Prostate gland (tissue), 2 donors: ENCODE measurements around the gene GALNS. TPM values are rescaled to one million over a fixed set of nuclear protein-coding genes. Genes with fewer than 3 reads are reported as not detected.

Source experiments
- DNase-seq: peaks from one replicate; pipeline ENCODE4 v3.0.0-alpha.2; 2019; ENCODE audit warnings: low spot score
- H3K27ac ChIP-seq, 2 donors: fragments of 200-600 bp; sonication (generic); 2 replicates each; pipeline ENCODE4 v1.5.1; 2017 to 2019
- H3K27me3 ChIP-seq: fragments of 200-600 bp; sonication (generic); replicated peaks from 2 replicates; pipeline ENCODE4 v1.5.1; 2019; ENCODE audit not compliant: insufficient read depth
- H3K36me3 ChIP-seq, 2 donors: fragments of 200-600 bp; sonication (generic); 1 replicate in 1 of 2; 2 replicates in 1 of 2; pipeline versions ENCODE4 v1.5.1 to v1.8.1; 2017 to 2019
- H3K4me1 ChIP-seq: fragments of 200-600 bp; sonication (generic); replicated peaks from 2 replicates; pipeline ENCODE4 v1.5.1; 2019
- H3K4me3 ChIP-seq, 2 donors: fragments of 200-600 bp; sonication (generic); 2 replicates each; pipeline ENCODE4 v1.5.1; 2017 to 2019
- H3K9me3 ChIP-seq: fragments of 200-600 bp; sonication (generic); 2 replicates; pipeline ENCODE4 v1.5.1; 2017
- POLR2A ChIP-seq: fragments of 450-650 bp; IDR thresholded peaks from one replicate; pipeline ENCODE4 v1.6.1; 2016; ENCODE audit warnings: antibody characterized with exemption, mild to moderate bottlenecking
- POLR2AphosphoS5 ChIP-seq: sonication (generic); formaldehyde crosslinking; IDR thresholded peaks from one replicate; pipeline ENCODE4 v1.6.1; 2017; ENCODE audit warnings: antibody characterized with exemption
- WGBS: methylation state at CpG from one replicate; pipeline ENCODE4 v1.1.5; 2018; 5-methylcytosine and 5-hydroxymethylcytosine counted together
- intact Hi-C: fragments of 100-400 bp; cut with DNase I; formaldehyde crosslinking; loops from one replicate; pipeline ENCODE4 v1.14.2; 2022
- total RNA-seq, 2 donors: library from RNA; depleted of rRNA; stranded (reverse); fragments of >200 nt; gene quantifications; one replicate each; pipeline ENCODE4 v1.1.0, GENCODE V29; 2016
- TF ChIP-seq, protein P1 (sequence below), 4 experiments: fragments of 200-600 bp in 2 of 4; fragments of 450-650 bp in 2 of 4; sonication (generic) in 2 of 4; IDR thresholded peaks; 1 replicate in 3 of 4; 2 replicates in 1 of 4; pipeline ENCODE4 v1.5.1; 2016 to 2019; ENCODE audit warnings: antibody characterized with exemption in 4 of 4, mild to moderate bottlenecking in 2 of 4, moderate library complexity in 2 of 4

GALNS gene
- total RNA-seq, 2 donors from 2014 or later: 20.4 to 75.1 TPM

DNA sequence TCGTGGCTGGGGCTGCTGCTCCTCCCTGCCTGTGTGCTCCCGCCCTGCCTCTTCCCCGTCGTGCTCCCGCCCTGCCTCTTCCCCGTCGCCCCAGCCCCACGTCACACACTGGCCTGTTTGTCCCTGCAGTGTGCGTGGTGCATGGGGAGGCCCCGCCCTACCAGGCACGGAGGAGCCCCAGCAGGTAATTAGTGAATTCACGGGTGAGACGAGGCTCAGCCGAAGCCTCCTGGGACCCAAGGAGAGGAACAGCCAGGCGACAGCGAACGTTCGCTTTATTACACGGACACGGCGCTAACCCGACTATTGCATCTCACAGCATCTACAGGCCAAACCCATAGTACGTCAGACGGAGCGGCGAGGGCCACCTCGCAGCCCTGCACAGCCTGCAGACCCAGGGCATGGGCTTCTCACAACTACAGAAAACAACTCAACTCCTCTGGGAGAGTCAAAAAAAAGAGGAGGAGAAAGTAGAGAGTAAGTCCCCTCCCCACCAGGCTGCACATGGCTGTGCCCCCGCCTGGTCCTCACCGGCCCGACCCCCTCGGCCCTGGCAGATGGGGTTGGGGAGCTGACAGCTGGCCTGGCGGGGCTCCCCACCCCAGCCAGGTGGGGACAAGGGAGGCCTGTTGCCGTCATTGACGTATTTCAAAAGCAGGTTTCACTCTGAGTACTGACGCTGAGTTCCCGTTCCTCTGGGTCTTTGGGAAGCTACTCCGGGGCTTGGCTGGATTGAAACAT lies 14.0 kb upstream of the GALNS start:
- TF ChIP-seq POLR2AphosphoS5 (no peak), POLR2A (no peak)
- TF ChIP-seq, protein P1, sequence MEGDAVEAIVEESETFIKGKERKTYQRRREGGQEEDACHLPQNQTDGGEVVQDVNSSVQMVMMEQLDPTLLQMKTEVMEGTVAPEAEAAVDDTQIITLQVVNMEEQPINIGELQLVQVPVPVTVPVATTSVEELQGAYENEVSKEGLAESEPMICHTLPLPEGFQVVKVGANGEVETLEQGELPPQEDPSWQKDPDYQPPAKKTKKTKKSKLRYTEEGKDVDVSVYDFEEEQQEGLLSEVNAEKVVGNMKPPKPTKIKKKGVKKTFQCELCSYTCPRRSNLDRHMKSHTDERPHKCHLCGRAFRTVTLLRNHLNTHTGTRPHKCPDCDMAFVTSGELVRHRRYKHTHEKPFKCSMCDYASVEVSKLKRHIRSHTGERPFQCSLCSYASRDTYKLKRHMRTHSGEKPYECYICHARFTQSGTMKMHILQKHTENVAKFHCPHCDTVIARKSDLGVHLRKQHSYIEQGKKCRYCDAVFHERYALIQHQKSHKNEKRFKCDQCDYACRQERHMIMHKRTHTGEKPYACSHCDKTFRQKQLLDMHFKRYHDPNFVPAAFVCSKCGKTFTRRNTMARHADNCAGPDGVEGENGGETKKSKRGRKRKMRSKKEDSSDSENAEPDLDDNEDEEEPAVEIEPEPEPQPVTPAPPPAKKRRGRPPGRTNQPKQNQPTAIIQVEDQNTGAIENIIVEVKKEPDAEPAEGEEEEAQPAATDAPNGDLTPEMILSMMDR (IDR thresholded peaks at IDR 0.05): no peak
- Histone ChIP-seq H3K27ac (no peak overlapping the region), H3K4me1 (no peaks in the 10 kb centered on the region), H3K4me3 (no peak overlapping the region), H3K27me3 (no peaks in the 10 kb centered on the region), H3K9me3 (no peaks in the 10 kb centered on the region), H3K36me3 (no peaks in the 10 kb centered on the region)
- intact Hi-C loops: no loop called here
- 52% methylated on average over 36 of the region's 37 CpGs for WGBS
- no peak for DNase-seq

DNA sequence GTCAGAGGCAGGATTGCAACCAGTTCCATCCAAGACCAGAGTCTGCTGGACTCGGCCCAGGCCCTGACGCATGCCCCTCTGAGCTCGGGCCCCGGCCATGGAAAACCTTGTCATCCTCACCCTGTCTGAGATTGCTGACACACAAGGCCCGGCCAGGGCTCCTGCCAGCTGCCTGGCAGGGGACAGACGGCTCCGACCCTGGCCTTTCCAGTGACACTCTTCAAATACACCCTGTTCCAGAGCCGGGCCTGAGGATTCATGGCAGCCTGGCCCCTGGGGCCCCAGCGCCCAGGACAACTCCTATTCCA lies 12.9 kb upstream of the GALNS start:
- intact Hi-C loops: no loop called here
- no peak for TF ChIP-seq POLR2A
- TF ChIP-seq, protein P1 (IDR thresholded peaks at IDR 0.05): no peak
- TF ChIP-seq POLR2AphosphoS5: no peak
- Histone ChIP-seq H3K9me3 (no peaks in the 10 kb centered on the region), H3K36me3 (no peaks in the 10 kb centered on the region), H3K4me3 (no peak overlapping the region), H3K4me1 (no peaks in the 10 kb centered on the region), H3K27me3 (no peaks in the 10 kb centered on the region), H3K27ac (no peak overlapping the region)
- WGBS: 87% methylated on average over 9 of the region's 9 CpGs
- no peak for DNase-seq

DNA sequence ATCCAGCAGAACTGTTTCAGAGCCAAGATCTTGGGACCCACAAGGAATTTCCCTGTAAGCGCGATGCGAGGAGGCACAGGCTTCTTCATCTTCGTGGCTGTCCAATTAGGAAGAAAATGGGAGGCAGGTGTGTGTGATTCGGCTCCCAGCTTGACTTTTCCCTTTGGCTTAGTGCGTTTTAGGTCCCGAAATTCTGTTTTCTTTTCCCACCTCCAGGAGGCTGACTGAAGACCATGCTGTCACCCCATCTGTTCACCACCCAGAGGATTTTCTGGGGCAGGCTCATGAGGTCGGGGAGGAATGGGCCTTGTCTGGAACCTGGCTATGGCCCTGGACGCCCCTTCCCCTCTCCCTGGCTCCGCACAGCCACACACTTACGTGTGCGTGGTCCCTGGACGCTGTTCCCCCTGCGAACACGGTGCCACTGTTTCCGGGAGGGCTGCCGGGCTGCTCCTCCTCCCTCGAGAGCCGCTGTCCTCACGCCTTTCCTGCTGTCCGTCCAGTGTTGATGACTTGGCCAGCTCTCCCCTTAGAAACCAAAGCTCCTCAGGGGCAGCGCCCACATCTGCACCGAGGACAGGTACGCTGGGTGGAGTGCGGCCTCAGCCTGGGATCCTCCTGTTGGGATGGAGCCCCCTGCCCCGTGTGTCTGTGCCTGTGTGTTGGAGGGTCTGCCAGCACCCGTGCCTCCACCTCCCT lies 12.4 kb upstream of the GALNS start:
- H3K4me3 ChIP-seq: no peak overlapping the region
- WGBS: 88% methylated on average over 27 of the region's 27 CpGs
- TF ChIP-seq, protein P1 (IDR thresholded peaks at IDR 0.05): no peak
- no peaks in the 10 kb centered on the region for H3K4me1 ChIP-seq
- H3K9me3 ChIP-seq: no peaks in the 10 kb centered on the region
- no peaks in the 10 kb centered on the region for H3K27me3 ChIP-seq
- no peak for DNase-seq
- intact Hi-C loops: no loop called here
- H3K27ac ChIP-seq: no peak overlapping the region
- no peaks in the 10 kb centered on the region for H3K36me3 ChIP-seq

DNA sequence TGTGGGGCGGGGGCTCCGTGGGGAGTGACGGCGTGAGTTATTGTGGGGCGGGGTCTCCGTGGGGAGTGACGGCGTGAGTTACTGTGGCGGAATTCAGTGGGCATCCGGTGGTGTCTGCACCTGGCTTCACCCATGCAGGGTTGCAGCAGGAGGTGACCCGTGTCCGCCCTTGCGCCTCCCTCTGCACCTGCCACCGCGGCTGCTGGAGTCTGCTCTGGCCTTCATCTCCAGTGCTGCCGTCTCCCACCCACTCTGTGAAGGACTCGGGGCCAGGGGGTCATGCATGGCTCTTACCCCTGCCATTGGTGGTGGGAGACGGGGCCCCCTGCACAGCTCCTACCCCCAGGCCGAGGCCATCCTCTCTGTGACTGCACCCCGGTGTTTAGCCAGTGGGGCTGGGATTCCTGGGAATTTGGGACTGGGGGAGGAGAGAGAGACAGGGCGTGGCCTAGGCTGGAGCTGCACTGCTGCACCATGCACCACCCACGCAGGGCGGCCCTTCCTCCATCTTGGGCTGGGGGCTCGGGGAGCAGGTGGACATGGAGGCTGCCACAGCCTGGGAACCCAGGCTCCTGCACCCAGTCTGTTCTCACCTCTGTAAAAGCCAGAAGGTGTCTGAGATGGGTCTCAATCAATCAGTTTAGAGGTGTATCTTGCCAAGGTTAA lies 11.0 kb upstream of the GALNS start:
- intact Hi-C loops: no loop called here
- H3K4me3 ChIP-seq: no peak overlapping the region
- TF ChIP-seq POLR2AphosphoS5 (no peak), POLR2A (no peak)
- TF ChIP-seq, protein P1 (IDR thresholded peaks at IDR 0.05): no peak
- H3K27me3 ChIP-seq: no peaks in the 10 kb centered on the region
- no peaks in the 10 kb centered on the region for H3K9me3 ChIP-seq
- H3K27ac ChIP-seq: no peak overlapping the region
- no peaks in the 10 kb centered on the region for H3K4me1 ChIP-seq
- DNase-seq: no peak
- no peaks in the 10 kb centered on the region for H3K36me3 ChIP-seq
- WGBS: 87% methylated on average over 24 of the region's 24 CpGs
